ENCODE measurements around the gene RELN.

The RELN gene

DNA sequence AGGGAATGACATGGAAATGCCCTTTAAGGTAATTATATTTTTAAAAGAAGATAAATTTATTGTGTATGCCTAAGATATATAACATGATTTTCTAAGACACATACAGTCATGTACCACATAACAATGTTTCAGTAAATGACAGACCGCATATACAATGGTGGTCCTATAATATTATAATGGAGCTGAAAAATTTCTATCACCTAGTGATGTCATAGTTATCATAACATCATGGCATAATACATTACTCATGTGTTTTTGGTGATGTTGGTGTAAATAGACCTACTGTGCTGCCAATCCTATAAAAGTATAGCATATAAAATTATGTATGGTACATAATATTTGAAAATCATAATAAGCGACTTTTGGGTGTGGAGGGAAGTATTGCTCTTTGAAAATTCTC, 306.1 kb downstream of the RELN start:
- DNase-seq (ENCODE audit: low spot score) = no peak

- no peak for DNase-seq (ENCODE audit: low spot score)
These were observed 309.0 kb downstream of the RELN start for GRCh38 chr7:103680161-103681144.

- no peak for DNase-seq (ENCODE audit: low spot score)
These were observed 310.0 kb downstream of the RELN start for GRCh38 chr7:103679151-103680132.

DNA sequence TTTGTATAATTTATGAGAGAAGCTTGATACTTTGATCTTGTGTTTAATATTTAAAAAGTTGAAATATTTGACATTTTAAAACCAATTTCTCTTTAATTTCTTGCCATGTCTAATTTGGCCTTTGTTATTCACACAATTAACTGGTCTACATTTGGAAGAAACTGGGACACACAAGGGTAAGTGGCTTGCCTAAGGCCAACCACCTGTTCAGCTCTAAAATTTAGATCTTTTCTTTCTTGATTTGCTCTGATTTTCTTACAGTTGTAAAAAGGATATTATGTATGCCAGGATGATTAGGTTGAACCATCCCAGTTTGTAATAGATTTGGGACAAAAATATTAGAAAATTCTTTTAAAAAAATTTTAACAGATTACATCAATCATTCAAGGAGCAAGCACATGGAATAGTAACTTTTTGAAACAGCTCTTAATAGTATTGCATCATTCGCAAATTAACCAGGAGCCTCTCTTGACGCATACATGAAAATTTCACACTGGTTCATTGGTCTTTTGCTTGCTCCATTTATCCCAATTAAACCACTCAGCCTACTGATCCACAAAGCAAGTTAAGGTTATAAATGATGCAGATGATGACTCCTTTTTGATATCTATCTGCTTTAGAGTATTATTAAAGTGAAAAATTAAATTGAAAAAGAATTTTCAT, 321.0 kb downstream of the RELN start:
- no peak for DNase-seq (ENCODE audit: low spot score)

DNA sequence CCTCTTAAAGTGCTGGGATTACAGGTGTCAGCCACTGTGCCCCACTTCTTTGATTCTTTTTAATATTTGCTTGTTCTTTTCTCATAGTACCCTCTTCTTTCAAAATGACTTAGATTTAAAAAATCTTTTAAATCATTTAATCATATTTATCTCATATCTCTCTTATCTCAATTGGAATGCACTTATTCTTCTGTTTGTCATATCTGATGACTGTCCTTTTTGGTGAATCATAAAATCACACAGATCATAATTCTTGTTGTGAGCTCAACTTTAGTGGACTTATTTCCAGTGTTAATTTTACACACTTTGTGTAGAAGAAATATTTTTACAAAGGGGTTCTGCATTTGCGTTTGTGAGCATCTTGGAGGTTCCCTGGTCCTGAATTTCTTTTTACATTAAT, 323.1 kb downstream of the RELN start:
- no peak for DNase-seq (ENCODE audit: low spot score)

- DNase-seq (ENCODE audit: low spot score) = no peak
These were observed 324.9 kb downstream of the RELN start for GRCh38 chr7:103664577-103664976.

DNA sequence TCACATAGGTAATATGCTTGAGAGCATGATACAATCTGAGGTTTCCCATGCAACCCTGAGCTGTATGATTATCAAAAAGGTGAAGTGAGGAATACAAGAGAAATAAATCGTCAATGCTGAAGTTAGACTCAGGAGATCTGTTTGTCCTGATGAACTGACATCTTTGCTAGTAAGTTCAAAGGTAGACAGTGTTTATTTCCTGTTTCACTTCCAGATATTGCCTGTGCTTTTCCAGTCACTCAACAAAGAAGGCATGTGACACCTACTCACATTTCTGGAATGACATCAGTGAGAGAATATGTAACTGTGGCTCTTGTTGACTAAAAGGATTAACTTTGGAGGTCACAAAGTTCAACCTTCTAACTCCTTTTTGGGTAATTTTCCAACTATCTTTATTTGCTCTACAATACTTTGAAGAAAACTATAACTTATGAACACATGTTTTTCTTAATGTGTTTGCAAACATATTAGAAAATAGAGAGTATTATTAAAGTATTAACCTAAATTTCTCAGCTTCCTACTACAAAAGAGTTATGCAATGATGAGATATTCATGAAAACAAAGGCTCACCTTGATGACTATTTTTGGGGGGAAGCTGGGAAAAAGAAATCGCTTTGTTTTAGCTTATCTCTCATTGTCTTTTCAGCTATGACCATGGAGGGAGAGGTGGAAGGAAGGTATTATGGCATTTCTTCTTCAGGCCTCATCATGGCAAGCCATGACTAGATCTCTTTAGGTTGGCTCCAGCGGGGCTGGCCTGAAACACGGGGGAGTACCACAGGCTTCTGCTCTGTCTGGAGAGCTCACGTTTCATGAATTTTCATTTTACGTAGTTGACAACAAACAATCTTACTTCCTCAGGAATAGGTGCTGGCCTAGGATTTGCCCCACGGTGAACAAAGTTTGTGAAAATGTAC, 328.7 kb downstream of the RELN start:
- DNase-seq (ENCODE audit: low spot score) = no peak

DNA sequence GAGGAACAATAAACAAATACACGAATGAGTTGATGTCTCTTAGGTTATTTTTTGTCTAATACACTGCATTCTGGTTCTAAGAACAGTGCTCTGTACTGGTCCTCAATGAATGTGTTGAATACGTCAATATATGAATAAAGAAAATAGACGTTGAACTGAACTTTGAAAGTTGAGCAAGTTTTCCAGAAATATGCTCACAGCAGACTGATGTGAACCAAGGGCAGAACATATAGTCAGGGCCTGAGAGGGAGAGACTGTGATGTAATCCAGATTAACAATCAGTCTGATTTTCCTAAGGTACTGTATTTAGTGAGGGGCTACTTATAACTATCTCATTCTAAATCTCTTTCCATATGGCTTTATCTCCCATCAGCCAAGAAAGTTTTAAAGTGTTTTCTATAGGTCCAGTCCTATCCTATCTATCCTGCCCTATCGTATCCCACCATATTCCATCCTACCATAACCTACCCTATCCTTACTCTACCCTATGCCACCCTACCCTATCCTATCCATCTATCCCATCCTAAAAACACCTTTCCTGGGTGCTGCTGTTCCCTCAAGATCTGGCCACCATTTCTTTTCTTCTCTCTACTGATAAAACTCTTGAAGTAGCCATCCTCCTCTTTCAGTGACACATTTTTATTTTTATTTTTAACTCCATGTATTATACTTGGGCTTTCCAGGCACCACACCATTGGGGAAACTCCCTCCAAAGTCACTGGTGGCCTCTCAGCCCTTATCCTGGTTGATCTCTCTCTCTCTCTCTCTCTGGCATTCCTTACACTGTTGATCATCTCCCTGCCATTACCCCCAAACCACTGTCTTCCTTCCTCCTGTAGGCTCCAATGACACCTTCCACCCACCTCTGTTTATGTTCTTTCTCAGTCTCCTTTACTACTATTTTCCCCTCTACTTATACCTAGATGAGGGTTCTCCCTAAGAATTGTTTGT, 331.1 kb downstream of the RELN start:
- DNase-seq (ENCODE audit: low spot score) = no peak

GRCh38 chr7:103657474-103657894, 332.0 kb downstream of the RELN start:
- no peak for DNase-seq (ENCODE audit: low spot score)

- no peak for DNase-seq (ENCODE audit: low spot score)
These were observed 333.2 kb downstream of the RELN start for GRCh38 chr7:103656221-103656620.

GRCh38 chr7:103651593-103652377, 337.7 kb downstream of the RELN start:
- DNase-seq (ENCODE audit: low spot score) = no peak

DNA sequence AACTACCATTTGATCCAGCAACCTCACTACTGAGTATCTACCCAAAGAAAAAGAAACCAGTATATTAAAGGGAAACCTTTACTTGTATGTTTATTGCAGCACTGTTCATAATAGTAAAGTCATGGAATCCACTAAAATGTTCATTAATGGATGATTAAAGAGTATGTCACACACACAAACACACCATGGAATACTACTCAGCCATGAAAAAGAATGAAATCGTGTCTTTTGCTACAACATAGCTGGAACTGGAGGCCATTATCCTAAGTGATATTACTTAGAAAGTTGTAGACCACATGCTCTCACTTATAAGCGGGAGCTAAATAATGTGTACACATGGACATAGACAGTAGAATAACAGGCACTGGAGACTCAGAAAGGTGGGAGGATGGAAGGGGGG, 340.4 kb downstream of the RELN start:
- DNase-seq (ENCODE audit: low spot score) = no peak

- DNase-seq (ENCODE audit: low spot score) = no peak
These were observed 341.3 kb downstream of the RELN start for GRCh38 chr7:103648135-103648534.

- no peak for DNase-seq (ENCODE audit: low spot score)
These were observed 345.1 kb downstream of the RELN start for GRCh38 chr7:103644319-103644718.

- DNase-seq (ENCODE audit: low spot score) = no peak
These were observed 349.3 kb downstream of the RELN start for GRCh38 chr7:103640031-103640779.

DNA sequence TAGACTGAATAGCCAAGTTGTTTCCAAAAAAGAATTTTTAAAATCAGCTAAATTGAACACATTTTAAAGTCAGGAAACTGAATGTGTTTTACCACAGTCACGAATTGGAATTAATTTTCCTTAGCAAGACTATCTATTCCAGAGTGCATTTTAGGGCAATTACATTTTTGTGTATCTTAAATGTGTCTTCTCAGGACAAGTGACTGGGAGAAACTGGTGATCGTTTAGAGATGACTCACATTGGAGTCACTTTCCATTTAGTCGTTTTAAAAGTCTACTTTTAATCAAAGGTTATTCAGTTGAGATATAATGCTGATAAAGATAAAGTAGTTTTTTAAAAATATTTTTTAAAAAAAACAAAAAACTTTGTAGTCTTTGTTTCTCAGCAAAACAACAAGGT, 351.7 kb downstream of the RELN start:
- DNase-seq (ENCODE audit: low spot score) = no peak

GRCh38 chr7:103637094-103637493, 352.4 kb downstream of the RELN start:
- DNase-seq (ENCODE audit: low spot score) = no peak

DNA sequence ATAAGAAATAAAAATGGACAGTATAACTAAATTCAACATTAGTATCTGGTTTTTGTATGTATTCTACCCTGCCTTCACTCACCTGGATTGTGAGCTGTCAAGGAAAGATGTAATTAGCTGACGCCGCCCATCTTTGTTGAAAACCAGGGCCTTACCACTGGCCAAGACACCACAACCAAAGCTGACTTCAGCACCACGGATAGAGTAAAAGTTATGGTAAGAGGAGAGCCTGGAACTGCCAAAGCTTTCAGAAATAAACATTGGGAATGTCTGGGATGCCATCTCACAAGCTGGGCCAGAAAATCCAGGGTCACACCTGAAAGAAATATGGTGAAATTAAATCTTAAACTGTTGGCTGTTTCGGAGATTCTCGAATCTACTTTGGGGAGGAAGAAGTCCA, 353.3 kb downstream of the RELN start:
- DNase-seq (ENCODE audit: low spot score) = no peak

Measured in CD4-positive, alpha-beta T cell treated with Interleukin-15 for 4 hours (primary cell).